Measurements from ENCODE around the gene AIMP1.

Gene AIMP1

GRCh38 chr4:106338671-106339070 is 22.3 kb downstream of the AIMP1 start:
- Histone ChIP-seq H3K27me3 (no peaks in the 10 kb centered on the region), H3K4me3 (ENCODE audit: low read depth in 1 of 2, low read length in 1 of 2) (no peak overlapping the region), H3K9me3 (peaks cover 6% of the 10 kb centered on the region), H3K36me3 (peaks cover 50% of the 10 kb centered on the region), H3K4me1 (ENCODE audit: control insufficient read depth in 1 of 2, insufficient read depth in 1 of 2, low read depth in 1 of 2, low read length in 1 of 2) (no peaks in the 10 kb centered on the region), H3K27ac (no peak overlapping the region)
- TF ChIP-seq CTCF (IDR thresholded peaks at IDR 0.05), result no peak

GRCh38 chr4:106339431-106339830 is 23.1 kb downstream of the AIMP1 start:
- no peak overlapping the region for H3K4me3 ChIP-seq (ENCODE audit: low read depth in 1 of 2, low read length in 1 of 2)
- peaks cover 43% of the 10 kb centered on the region for H3K36me3 ChIP-seq
- no peak overlapping the region for H3K27ac ChIP-seq
- no peaks in the 10 kb centered on the region for H3K27me3 ChIP-seq
- TF ChIP-seq CTCF (IDR thresholded peaks at IDR 0.05), result no peak
- peaks cover 6% of the 10 kb centered on the region for H3K9me3 ChIP-seq
- H3K4me1 ChIP-seq (ENCODE audit: control insufficient read depth in 1 of 2, insufficient read depth in 1 of 2, low read depth in 1 of 2, low read length in 1 of 2), result no peaks in the 10 kb centered on the region

GRCh38 chr4:106340774-106341173 is 24.4 kb downstream of the AIMP1 start:
- H3K4me3 ChIP-seq (ENCODE audit: low read depth in 1 of 2, low read length in 1 of 2), result no peak overlapping the region
- no peak overlapping the region for H3K27ac ChIP-seq
- peaks cover 6% of the 10 kb centered on the region for H3K9me3 ChIP-seq
- H3K36me3 ChIP-seq, result peaks cover 32% of the 10 kb centered on the region
- no peaks in the 10 kb centered on the region for H3K27me3 ChIP-seq
- TF ChIP-seq CTCF (IDR thresholded peaks at IDR 0.05), result no peak
- no peaks in the 10 kb centered on the region for H3K4me1 ChIP-seq (ENCODE audit: control insufficient read depth in 1 of 2, insufficient read depth in 1 of 2, low read depth in 1 of 2, low read length in 1 of 2)

- no peak overlapping the region for H3K4me3 ChIP-seq (ENCODE audit: low read depth in 1 of 2, low read length in 1 of 2)
- TF ChIP-seq CTCF (IDR thresholded peaks at IDR 0.05), result no peak
- no peaks in the 10 kb centered on the region for H3K9me3 ChIP-seq
- no peaks in the 10 kb centered on the region for H3K27me3 ChIP-seq
- peaks cover 11% of the 10 kb centered on the region for H3K36me3 ChIP-seq
- H3K4me1 ChIP-seq (ENCODE audit: control insufficient read depth in 1 of 2, insufficient read depth in 1 of 2, low read depth in 1 of 2, low read length in 1 of 2), result no peaks in the 10 kb centered on the region
- no peak overlapping the region for H3K27ac ChIP-seq
Measured at GRCh38 chr4:106343865-106344646, 27.7 kb downstream of the AIMP1 start.

- no peak overlapping the region for H3K27ac ChIP-seq
- TF ChIP-seq CTCF (IDR thresholded peaks at IDR 0.05), result no peak
- no peaks in the 10 kb centered on the region for H3K4me1 ChIP-seq (ENCODE audit: control insufficient read depth in 1 of 2, insufficient read depth in 1 of 2, low read depth in 1 of 2, low read length in 1 of 2)
- no peaks in the 10 kb centered on the region for H3K9me3 ChIP-seq
- no peak overlapping the region for H3K4me3 ChIP-seq (ENCODE audit: low read depth in 1 of 2, low read length in 1 of 2)
- H3K36me3 ChIP-seq, result peaks cover 12% of the 10 kb centered on the region
- H3K27me3 ChIP-seq, result no peaks in the 10 kb centered on the region
Measured at GRCh38 chr4:106344647-106344970, 28.3 kb downstream of the AIMP1 start.
